ENCODE data around the gene TMEM163.

GRCh38 chr2:134443814-134444480 lies 274.9 kb downstream of the TMEM163 start:
- TF ChIP-seq CTCF (IDR thresholded peaks at IDR 0.05) (no peak), POLR2A (IDR thresholded peaks at IDR 0.05) (no peak)

Measured in thyroid gland (tissue), 4 donors.